HG02588 (cell line): Measurements from ENCODE around the gene CD99.

Experiments used
- ATAC-seq: cut with Tn5 transposase; IDR thresholded peaks from one replicate; pipeline ENCODE4 v1.9.1; 2021; ENCODE audit warnings: mild to moderate bottlenecking, moderate library complexity; ENCODE audit not compliant: unreplicated experiment

Gene CD99

GRCh38 chrX:2697741-2698299 is 6.7 kb downstream of the CD99 start:
- ATAC-seq, result no peak

- ATAC-seq, result no peak
Measured at GRCh38 chrX:2698604-2699003, 7.5 kb downstream of the CD99 start.

- ATAC-seq, result no peak
Measured at GRCh38 chrX:2699959-2700358, 8.9 kb downstream of the CD99 start.

GRCh38 chrX:2700405-2701320 is 9.6 kb downstream of the CD99 start:
- no peak for ATAC-seq

GRCh38 chrX:2701600-2701999 is 10.5 kb downstream of the CD99 start:
- ATAC-seq, result no peak

- no peak for ATAC-seq
Measured at GRCh38 chrX:2703991-2704369, 12.9 kb downstream of the CD99 start.

- no peak for ATAC-seq
Measured at GRCh38 chrX:2705046-2705832, 14.1 kb downstream of the CD99 start.

- peak; percentile 87 for ATAC-seq
Measured at GRCh38 chrX:2707334-2707760, 16.3 kb downstream of the CD99 start.

- ATAC-seq, result no peak
Measured at GRCh38 chrX:2708021-2708420, 16.9 kb downstream of the CD99 start.

GRCh38 chrX:2708592-2709188 is 17.6 kb downstream of the CD99 start:
- ATAC-seq, result no peak

GRCh38 chrX:2709556-2709955 is 18.5 kb downstream of the CD99 start:
- no peak for ATAC-seq

GRCh38 chrX:2710041-2710840 is 19.1 kb downstream of the CD99 start:
- no peak for ATAC-seq

- ATAC-seq, result no peak
Measured at GRCh38 chrX:2711441-2711840, 20.3 kb downstream of the CD99 start.

GRCh38 chrX:2712428-2712827 is 21.3 kb downstream of the CD99 start:
- ATAC-seq, result no peak

- ATAC-seq, result no peak
Measured at GRCh38 chrX:2712890-2713840, 22.1 kb downstream of the CD99 start.

GRCh38 chrX:2714551-2714950 is 23.5 kb downstream of the CD99 start:
- no peak for ATAC-seq

- no peak for ATAC-seq
Measured at GRCh38 chrX:2715066-2715600, 24.0 kb downstream of the CD99 start.

GRCh38 chrX:2717312-2717711 is 26.2 kb downstream of the CD99 start:
- ATAC-seq, result no peak

GRCh38 chrX:2718821-2719220 is 27.7 kb downstream of the CD99 start:
- ATAC-seq, result no peak
